Measurements from ENCODE around the gene CDK4.

GRCh38 chr12:57752668-57753000 is 524 bp upstream of the CDK4 start:
- TF ChIP-seq POLR2A (IDR thresholded peaks at IDR 0.05; ENCODE audit: low read depth, low read length), result no peak
- TF ChIP-seq TAF1 (IDR thresholded peaks at IDR 0.05; ENCODE audit: low read depth, low read length), result no peak
- TF ChIP-seq POLR2AphosphoS5 (IDR thresholded peaks at IDR 0.05; ENCODE audit: low read depth, low read length), result no peak
- no peak for TF ChIP-seq SPI1 (IDR thresholded peaks at IDR 0.05; ENCODE audit: low read depth, low read length)
- no peak for TF ChIP-seq POU2F2 (IDR thresholded peaks at IDR 0.05; ENCODE audit: low read depth, low read length)
- TF ChIP-seq PAX5 (IDR thresholded peaks at IDR 0.05; ENCODE audit: insufficient read depth, low read length, severe bottlenecking), result no peak
